H1 (cell line): ENCODE data around the gene TCERG1L. TPM values are rescaled to one million over a fixed set of nuclear protein-coding genes. Genes with fewer than 3 reads are reported as not detected.

Experiments
- E2F6 ChIP-seq: IDR thresholded peaks from 2 replicates; pipeline ENCODE4 v1.6.1; 2012; ENCODE audit warnings: inconsistent platforms
- GTF2F1 ChIP-seq: IDR thresholded peaks from 2 replicates; pipeline ENCODE4 v1.6.1; 2012; ENCODE audit warnings: low read depth, low read length, improper control_type of control experiment, borderline replicate concordance
- KDM5A ChIP-seq: fragments of 200-600 bp; IDR thresholded peaks from 2 replicates; pipeline ENCODE4 v1.7.1; 2012; ENCODE audit warnings: mild to moderate bottlenecking, low read length, inconsistent platforms, mixed read lengths
- NANOG ChIP-seq: IDR thresholded peaks from 2 replicates; pipeline ENCODE4 v1.6.1; 2011; ENCODE audit warnings: low read length, low read depth, mild to moderate bottlenecking, inconsistent platforms; ENCODE audit not compliant: insufficient read depth, poor library complexity, severe bottlenecking
- SP1 ChIP-seq: IDR thresholded peaks from 2 replicates; pipeline ENCODE4 v1.6.1; 2011; ENCODE audit warnings: low read depth, low read length
- SUZ12 ChIP-seq: fragments of 200-600 bp; sonication (generic); IDR thresholded peaks from 2 replicates; pipeline ENCODE4 v1.6.1; 2012; ENCODE audit warnings: mild to moderate bottlenecking, inconsistent platforms, low read length, moderate library complexity, mixed read lengths
- polyA plus RNA-seq, 7 experiments: library from polyadenylated mRNA; depleted of rRNA in 3 of 7; stranded (reverse) in 5 of 7; unstranded in 2 of 7; fragments of >200 nt in 5 of 7; fragments of 200-250 nt in 2 of 7; gene quantifications; 1 replicate in 5 of 7; 2 replicates in 1 of 7; 4 replicates in 1 of 7; pipeline versions ENCODE4 v1.2.1 to v1.2.3, GENCODE V29; 2011 to 2013; ENCODE audit warnings: missing spikeins in 2 of 7, mixed read lengths in 2 of 7
- total RNA-seq: library from RNA; stranded (reverse); fragmentation: NEBNext Ultra II Directional; extraction: Animal tissue kit (Norgen Biotek cat#: 25700); gene quantifications from 2 replicates; pipeline ENCODE4 v1.2.1, GENCODE V29; 2021

The TCERG1L gene
- total and polyA plus RNA-seq, 2 of the 8 experiments (the other 6 are each of a cell fraction or from before 2014, with no cell fraction given), result 3.9 to 6.9 TPM

- TF ChIP-seq NANOG (no peak), E2F6 (no peak), SUZ12 (no peak), KDM5A (no peak), GTF2F1 (no peak), SP1 (no peak)
These were observed 163.3 kb downstream of the TCERG1L start (continued) for GRCh38 chr10:131148270-131148669.
